Measurements from ENCODE around the gene LMAN2. TPM values are rescaled to one million over a fixed set of nuclear protein-coding genes. Genes with fewer than 3 reads are reported as not detected.
A peak's percentile ranks its signal among the peaks of the same experiment; 100 is the strongest.
"Not testable (repeated sequence)": the region's sequence is repeated elsewhere in the genome, so short reads cannot be mapped to it uniquely, and the experiment has no call there.

The LMAN2 gene
- polyA plus RNA-seq, 1 donor: 118 TPM

DNA sequence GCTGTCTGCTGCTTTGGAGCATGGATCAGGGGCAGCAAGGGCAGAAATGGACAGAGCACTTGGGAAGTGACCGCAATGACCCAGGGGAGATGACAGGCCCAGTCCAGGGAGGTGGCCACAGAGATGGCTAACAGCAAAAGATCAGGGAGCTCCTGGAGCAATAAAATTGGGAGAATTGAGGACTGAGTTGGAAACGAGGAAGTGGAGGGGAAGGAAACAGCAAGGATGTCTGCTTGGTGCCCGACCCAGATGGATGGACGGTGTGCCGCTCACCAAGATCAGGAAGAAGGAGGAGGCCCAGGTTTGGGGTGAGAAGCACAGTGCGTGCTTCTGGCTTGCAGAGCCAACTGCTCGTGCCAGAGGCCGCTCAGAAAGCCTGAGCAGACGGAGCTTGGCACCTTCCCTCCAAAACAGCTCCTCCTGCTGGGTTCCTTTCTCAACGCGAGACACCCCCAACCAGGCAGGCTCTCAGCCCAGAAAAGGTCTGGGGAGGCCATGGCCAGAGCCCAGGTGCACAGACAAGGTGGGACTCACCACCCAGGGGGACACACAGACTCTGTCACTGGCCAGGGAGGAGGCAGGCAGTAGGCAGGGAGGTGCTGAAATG lies 31.1 kb upstream of the LMAN2 start:
- DNase-seq: no peak

- no peak for DNase-seq
Measured at GRCh38 chr5:177380805-177381126, 29.3 kb upstream of the LMAN2 start.

GRCh38 chr5:177378884-177379883 lies 27.7 kb upstream of the LMAN2 start:
- DNase-seq: no peak

- no peak for DNase-seq
Measured at GRCh38 chr5:177377851-177378776, 26.6 kb upstream of the LMAN2 start.

DNA sequence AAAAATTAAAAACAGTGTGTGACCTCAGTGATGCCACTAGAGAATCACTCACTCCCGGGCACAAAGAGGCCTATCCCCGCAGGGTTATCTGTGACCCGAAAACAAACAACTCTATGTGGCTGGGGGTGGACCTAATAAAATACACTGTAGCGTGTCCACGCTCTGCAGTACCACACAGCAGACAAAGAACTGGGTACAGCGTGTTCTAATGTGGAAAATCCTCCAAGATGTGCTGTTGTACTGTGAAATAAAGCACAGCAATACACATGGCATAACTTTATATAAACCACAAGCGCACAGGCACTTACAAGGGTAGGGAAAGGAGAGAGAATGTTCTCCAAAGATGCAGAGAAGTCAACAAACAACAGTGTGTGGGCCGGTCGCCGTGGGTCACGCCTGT lies 24.6 kb upstream of the LMAN2 start:
- DNase-seq: no peak

DNA sequence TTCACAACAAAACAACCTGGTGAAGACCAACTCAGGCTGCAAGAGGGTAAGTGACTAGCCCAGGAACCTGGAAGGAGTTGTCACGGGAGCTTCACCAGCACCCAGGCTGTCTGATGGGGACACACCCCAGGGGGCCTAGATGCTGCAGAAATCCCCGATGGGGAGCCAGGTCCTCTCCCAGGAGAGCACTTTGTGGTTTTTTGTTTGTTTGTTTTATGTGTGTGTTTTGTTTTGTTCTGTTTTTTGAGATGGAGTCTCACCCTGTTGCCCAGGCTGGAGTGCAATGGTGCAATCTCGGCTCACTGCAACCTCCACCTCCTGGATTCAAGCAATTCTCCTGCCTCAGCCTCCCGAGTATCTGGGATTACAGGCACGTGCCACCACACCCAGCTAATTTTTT lies 24.0 kb upstream of the LMAN2 start:
- DNase-seq: not testable (repeated sequence)

DNA sequence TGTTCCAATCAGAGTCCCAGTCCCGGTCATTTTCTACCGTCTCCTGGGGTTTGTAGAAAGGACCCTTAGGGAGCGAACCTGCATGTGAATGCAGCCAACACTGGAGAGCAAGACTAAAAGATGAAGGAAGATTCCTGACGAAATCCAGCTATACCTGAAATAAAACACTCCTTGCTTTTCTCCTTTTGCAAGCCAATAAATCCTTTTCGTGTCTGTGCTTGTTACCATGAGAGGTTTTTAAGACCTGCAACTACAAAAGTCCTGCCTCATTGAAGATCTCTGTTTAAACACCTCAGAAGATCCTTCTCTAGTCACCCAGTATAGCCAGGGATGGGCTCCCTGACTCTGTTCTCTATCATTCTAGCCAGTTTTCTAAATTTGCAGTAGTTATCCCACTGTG lies 22.7 kb upstream of the LMAN2 start:
- DNase-seq: no peak

DNA sequence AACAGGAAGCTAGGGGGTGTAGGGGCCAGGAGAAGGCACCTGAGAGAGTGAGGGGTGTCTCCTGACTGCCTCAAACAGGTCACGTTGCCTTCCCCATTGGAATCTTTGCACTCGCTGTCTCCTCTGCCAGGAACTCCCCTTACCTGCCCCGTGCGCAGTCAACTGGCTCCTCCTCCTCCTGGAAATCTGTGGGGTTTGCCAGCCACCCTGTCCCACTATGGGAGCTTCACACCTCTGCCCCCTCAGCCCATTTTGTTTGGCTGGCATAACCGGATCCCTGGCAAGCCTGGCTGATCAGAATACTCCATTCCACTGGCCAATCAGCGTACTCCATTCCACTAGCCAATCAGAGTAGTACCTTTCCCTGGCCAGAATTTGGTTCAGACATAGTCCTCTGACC lies 22.3 kb upstream of the LMAN2 start:
- DNase-seq: no peak

DNA sequence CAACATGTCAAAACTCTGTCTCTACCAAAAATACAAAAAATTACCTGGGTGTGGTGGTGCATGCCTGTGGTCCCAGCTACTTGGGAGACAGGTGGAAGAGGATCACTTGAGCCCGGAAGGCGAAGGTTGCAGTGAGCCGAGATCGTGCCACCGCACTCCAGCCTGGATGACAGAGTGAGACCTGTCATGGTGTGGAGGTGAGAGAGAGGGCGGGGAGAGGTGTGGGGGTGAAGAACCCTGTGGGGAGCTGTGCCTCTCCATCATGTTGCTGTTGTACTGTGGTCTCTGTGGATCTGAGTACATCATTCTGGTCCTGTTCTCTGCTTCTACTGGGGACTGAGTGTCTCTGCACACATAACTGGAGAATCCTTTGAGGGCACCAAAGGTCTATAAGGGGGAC lies 21.4 kb upstream of the LMAN2 start:
- DNase-seq: no peak

DNA sequence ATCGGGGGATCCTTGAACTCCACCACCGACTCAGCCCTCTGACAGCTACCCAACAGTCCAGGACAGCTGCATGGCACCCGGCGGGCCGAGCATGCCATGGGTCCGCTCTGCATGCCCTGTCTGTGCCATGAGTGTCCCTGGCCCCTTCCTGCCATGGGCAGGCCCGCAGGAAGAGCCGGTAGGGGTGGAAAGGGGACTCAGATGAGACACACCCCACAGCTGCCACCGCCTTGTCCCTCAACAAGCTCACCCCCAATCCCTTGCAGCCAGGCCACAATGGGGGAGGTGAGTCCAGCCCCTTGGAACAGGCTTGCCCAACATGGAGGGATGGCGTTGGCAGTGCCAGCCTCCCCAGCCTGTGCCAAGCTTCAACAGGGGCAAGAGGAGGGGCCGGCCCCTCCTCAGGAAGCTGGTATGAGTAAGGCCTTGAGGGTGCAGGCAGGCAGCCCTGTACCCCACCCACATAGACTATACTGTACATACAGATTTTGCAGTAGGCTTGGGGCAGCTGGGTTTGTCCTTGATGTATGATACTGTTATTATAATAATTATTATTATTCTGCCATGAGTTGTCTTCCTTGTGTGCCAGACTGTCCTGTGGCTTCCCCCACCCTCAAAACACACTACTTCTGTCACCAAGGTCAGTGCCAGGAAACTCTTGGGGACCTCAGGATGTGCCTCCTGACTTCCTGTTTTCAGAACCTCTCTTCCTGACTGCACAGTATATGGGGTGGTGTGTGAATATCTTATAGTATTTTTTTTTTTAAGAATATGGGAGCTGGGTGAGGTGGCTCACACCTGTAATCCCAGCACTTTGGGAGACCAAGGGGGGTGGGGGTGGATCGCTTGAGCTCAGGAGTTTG lies 20.8 kb upstream of the LMAN2 start:
- no peak for DNase-seq

GRCh38 chr5:177371120-177372033 lies 19.9 kb upstream of the LMAN2 start:
- DNase-seq: no peak

DNA sequence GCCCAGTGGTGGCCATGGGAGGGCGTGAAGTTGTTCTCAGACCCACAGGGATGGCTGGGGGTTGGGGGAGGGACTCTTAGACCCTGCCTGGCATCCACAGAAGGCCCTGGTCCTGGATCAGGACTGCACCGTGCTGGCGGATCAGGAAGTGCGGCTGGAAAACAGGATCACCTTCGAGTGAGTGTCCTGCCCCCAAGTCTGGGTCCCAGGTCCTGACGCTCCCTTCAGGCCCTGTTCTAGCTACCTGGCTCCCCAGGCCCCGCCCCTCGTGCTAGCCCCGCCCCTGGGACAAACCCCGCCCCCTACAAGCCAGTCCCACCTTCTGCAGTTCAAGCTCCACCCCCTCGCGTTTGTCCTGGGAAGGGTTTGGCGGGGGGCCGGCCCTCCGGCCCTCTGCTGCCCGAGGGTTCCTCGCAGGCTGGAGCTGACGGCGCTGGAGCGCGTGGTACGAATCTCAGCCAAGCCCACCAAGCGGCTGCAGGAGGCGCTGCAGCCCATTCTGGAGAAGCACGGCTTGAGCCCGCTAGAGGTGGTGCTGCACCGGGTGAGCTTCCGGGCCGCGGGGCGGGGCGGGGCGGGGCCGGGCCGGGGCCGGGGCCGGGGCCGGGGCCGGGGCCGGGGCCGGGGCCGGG lies 19.1 kb upstream of the LMAN2 start:
- DNase-seq: peak; percentile 79

- no peak for DNase-seq
Measured at GRCh38 chr5:177369645-177370440, 18.4 kb upstream of the LMAN2 start.

DNA sequence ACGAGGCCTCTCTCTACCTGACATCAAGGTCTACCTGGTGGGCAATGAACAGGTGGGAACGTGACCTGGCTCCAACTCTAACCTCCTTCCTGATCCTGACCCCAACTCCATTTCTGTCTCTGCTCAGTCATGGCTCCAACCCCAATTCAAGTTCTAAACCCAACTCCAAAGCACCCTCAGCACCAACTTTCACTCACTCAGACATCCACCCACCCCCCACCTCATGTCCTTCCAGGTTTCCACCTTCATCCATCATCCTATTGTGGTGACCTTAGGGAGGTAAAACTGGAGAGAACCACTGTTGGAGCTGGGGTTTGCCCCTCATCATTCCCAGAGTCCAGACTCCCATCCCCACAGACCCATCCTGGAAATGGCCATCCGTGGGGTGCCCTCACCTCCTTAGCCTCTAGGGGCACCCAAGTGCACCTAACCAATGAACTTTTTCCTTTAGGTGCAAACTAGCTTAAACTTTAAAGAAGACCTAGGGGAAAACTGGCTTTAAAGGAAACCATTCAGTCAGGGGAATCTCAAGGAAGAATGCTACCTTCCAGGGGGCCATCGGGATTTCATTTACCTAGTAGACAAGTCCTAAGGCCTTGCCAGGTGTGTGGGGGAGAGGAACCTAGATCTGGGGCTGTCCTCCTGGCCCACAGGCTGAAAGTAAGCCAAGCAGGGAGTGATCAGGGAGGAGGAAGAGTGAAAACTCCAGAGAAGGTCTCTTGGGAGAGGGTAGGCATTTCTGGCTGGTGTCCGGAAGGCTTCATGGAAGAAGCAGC lies 17.6 kb upstream of the LMAN2 start:
- no peak for DNase-seq

DNA sequence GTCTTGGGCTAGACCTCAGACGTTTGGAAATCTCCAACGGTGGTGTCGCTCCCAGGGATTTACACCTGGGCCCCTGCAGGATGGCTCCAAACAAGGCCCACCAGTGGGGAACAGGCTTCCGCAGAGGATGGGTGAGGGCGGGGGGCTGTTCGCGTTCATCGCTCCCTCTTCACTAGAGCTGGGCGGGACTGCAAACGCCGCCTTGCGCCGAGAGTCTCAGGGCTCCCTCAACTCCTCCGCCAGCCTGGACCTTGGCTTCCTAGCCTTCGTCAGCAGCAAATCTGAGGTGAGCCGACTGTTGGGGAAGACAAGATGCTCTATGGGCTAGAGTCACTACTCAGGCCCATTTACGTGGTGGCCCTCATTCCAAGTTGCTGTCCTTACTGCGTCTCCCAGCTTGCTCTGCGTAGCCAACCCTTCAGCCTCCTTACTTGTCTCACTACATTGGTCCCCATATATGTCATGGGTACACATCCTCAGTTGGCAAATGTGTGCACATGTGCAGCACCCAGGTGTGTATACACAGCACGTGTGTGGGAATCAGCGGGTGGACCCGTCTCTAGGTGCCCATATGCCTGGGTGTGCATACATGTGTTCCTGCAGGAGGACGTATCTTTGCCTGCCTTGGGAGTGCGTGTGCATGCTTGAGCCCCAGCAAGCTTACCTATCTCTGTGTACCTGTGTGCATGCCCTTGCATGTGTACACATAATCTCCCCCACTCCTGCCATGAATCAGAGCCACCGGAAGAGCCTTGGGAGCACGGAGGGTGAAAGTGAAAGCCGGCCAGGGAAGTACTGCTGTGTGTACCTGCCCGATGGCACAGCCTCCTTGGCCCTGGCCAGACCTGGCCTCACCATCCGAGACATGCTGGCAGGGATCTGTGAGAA lies 16.8 kb upstream of the LMAN2 start:
- no peak for DNase-seq

GRCh38 chr5:177367323-177367848 lies 15.9 kb upstream of the LMAN2 start:
- DNase-seq: no peak

Measured in left kidney (tissue), 2 donors.